NOMO-1 treated with DMSO at 0.1 percent for 48 hours (cell line): Measurements from ENCODE around the gene PFDN4.
A peak's percentile ranks its signal among the peaks of the same experiment; 100 is the strongest.
"Not testable (repeated sequence)": the region's sequence is repeated elsewhere in the genome, so short reads cannot be mapped to it uniquely, and the experiment has no call there.

Source experiments
- DNase-seq: peaks from one replicate; lab custom pipeline; 2025; ENCODE audit not compliant: unreplicated experiment; lab: John Stamatoyannopoulos, UW

The PFDN4 gene

GRCh38 chr20:54223285-54223684, 15.4 kb downstream of the PFDN4 start:
- no peak for DNase-seq

- no peak for DNase-seq
These were observed 15.9 kb downstream of the PFDN4 start for GRCh38 chr20:54223751-54224150.

GRCh38 chr20:54224642-54225041, 16.8 kb downstream of the PFDN4 start:
- not testable (repeated sequence) for DNase-seq

GRCh38 chr20:54227241-54227640, 19.4 kb downstream of the PFDN4 start:
- no peak for DNase-seq

- DNase-seq = peak; percentile 27
These were observed 19.9 kb downstream of the PFDN4 start for GRCh38 chr20:54227751-54228150.

GRCh38 chr20:54228841-54229240, 21.0 kb downstream of the PFDN4 start:
- no peak for DNase-seq

GRCh38 chr20:54229566-54230160, 21.8 kb downstream of the PFDN4 start:
- DNase-seq = no peak

- no peak for DNase-seq
These were observed 23.1 kb downstream of the PFDN4 start for GRCh38 chr20:54231036-54231435.

- DNase-seq = no peak
These were observed 27.1 kb downstream of the PFDN4 start for GRCh38 chr20:54234991-54235390.

- peak; percentile 75 for DNase-seq
These were observed 29.4 kb downstream of the PFDN4 start for GRCh38 chr20:54237116-54237943.

GRCh38 chr20:54244113-54244512, 36.2 kb downstream of the PFDN4 start:
- DNase-seq = no peak

GRCh38 chr20:54248705-54249104, 40.8 kb downstream of the PFDN4 start:
- DNase-seq = not testable (repeated sequence)

GRCh38 chr20:54250691-54251090, 42.8 kb downstream of the PFDN4 start:
- DNase-seq = no peak

GRCh38 chr20:54251096-54251495, 43.2 kb downstream of the PFDN4 start:
- DNase-seq = no peak

- no peak for DNase-seq
These were observed 46.7 kb downstream of the PFDN4 start for GRCh38 chr20:54254596-54254995.

GRCh38 chr20:54255157-54255556, 47.3 kb downstream of the PFDN4 start:
- DNase-seq = no peak

GRCh38 chr20:54256202-54256601, 48.3 kb downstream of the PFDN4 start:
- no peak for DNase-seq

- no peak for DNase-seq
These were observed 49.4 kb downstream of the PFDN4 start for GRCh38 chr20:54257071-54257816.

- no peak for DNase-seq
These were observed 52.2 kb downstream of the PFDN4 start for GRCh38 chr20:54260116-54260515.

- DNase-seq = peak; percentile 58
These were observed 54.8 kb downstream of the PFDN4 start for GRCh38 chr20:54262671-54263070.

GRCh38 chr20:54263116-54263690, 55.3 kb downstream of the PFDN4 start:
- DNase-seq = no peak
